Ovary (tissue), 9 donors: Measurements from ENCODE around the gene HNRNPA2B1. TPM values are rescaled to one million over a fixed set of nuclear protein-coding genes. Genes with fewer than 3 reads are reported as not detected.

Source experiments
- DNase-seq, 5 donors: peaks; one replicate each; pipeline ENCODE4 v3.0.0-alpha.2; 2019 to 2020
- H3K27ac ChIP-seq, 2 donors: fragments of 200-600 bp; one replicate each; pipeline versions ENCODE4 v1.5.1 to v1.8.0; 2019 to 2022
- H3K27me3 ChIP-seq: fragments of 200-600 bp; one replicate; pipeline ENCODE4 v1.8.0; 2022
- H3K36me3 ChIP-seq: fragments of 200-600 bp; sonication (generic); one replicate; pipeline ENCODE4 v1.5.1; 2019
- H3K4me1 ChIP-seq: one replicate; pipeline ENCODE4 v1.8.1; 2013; ENCODE audit warnings: mild to moderate bottlenecking, moderate library complexity; ENCODE audit not compliant: insufficient read depth
- H3K4me3 ChIP-seq: fragments of 200-600 bp; sonication (generic); one replicate; pipeline ENCODE4 v1.5.1; 2017
- H3K9me3 ChIP-seq, 2 donors: fragments of 200-600 bp in 1 of 2; sonication (generic) in 1 of 2; one replicate each; pipeline versions ENCODE4 v1.5.1 to v1.8.1; 2013 to 2019; ENCODE audit warnings: mild to moderate bottlenecking in 1 of 2, moderate library complexity in 1 of 2
- CTCF ChIP-seq, 3 donors: fragments of 450-650 bp in 2 of 3; fragments of 200-600 bp in 1 of 3; IDR thresholded peaks; one replicate each; pipeline versions ENCODE4 v1.5.1 to v1.8.0; 2016 to 2022; ENCODE audit warnings: antibody characterized with exemption in 3 of 3, mild to moderate bottlenecking in 1 of 3
- EP300 ChIP-seq: sonication (generic); formaldehyde crosslinking; IDR thresholded peaks from one replicate; pipeline ENCODE4 v1.6.1; 2017; ENCODE audit warnings: antibody characterized with exemption
- POLR2A ChIP-seq: fragments of 450-650 bp; IDR thresholded peaks from one replicate; pipeline ENCODE4 v1.6.1; 2017; ENCODE audit warnings: antibody characterized with exemption, mild to moderate bottlenecking, moderate library complexity
- WGBS, 3 donors: extraction: QIAGEN DNeasy Blood & Tissue Kit in 1 of 3; methylation state at CpG; one replicate each; pipeline versions ENCODE4 v1.1.5 to v1.1.7; 2013 to 2017; 5-methylcytosine and 5-hydroxymethylcytosine counted together
- intact Hi-C, 4 donors: fragments of 100-400 bp; cut with DNase I; formaldehyde crosslinking; loops; one replicate each; pipeline versions ENCODE4 v1.11.0 to v1.15.1; 2022 to 2023
- polyA plus RNA-seq, 2 donors: library from polyadenylated mRNA; stranded (reverse); fragments of 200-250 nt in 1 of 2; fragments of 350-450 nt in 1 of 2; fragmentation: Illumina TruSeq in 1 of 2; extraction: RNeasy Lipid Tissue Mini Kit (QIAGEN cat#74804) in 1 of 2; gene quantifications; one replicate each; pipeline ENCODE4 v1.2.3, GENCODE V29; 2013 to 2014
- total RNA-seq, 7 donors: library from RNA; depleted of rRNA in 2 of 7; stranded (reverse); fragments of >200 nt in 2 of 7; fragmentation: NEBNext Ultra II Directional in 3 of 7; extraction: Animal tissue kit (Norgen Biotek cat#: 25700) in 3 of 7; gene quantifications; one replicate each; pipeline versions ENCODE4 v1.1.0 to v1.2.4, GENCODE V29; 2016 to 2023
- donor health status: DM: no; HTN: no; CAD: no; lungs with moderate emphysema.
- donor health status: DM: no; HTN: no; CAD: no.
- donor health status: Bipolar disorder and iron deficiency.
- donor health status: DM: yes; HTN: yes; CAD: no.
- donor health status: DM: no; HTN: no; CAD: no.
- donor health status: DM: yes; HTN: yes; CAD: no.

HNRNPA2B1 gene
- total and polyA plus RNA-seq, 9 donors = 236 to 659 (median 413) TPM

GRCh38 chr7:26189697-26190096 lies 10.8 kb downstream of the HNRNPA2B1 start:
- 83 to 90% (median 87%) methylated on average over 3 of the region's 3 CpGs for WGBS, 3 donors
- no peak for DNase-seq
- H3K4me3 ChIP-seq = no peak overlapping the region
- H3K27me3 ChIP-seq = no peaks in the 10 kb centered on the region
- H3K27ac ChIP-seq = no peak overlapping the region
- no peak for TF ChIP-seq POLR2A
- no peak for TF ChIP-seq CTCF (IDR thresholded peaks at IDR 0.05)
- no peak for TF ChIP-seq EP300
- intact Hi-C loops = loop anchor here in 1 of 4 donors (10.0 kb wide), 1 partner anchor 295 kb away; no protein-coding TSS in a partner anchor
- peaks cover 2% of the 10 kb centered on the region for H3K4me1 ChIP-seq
- H3K9me3 ChIP-seq = no peaks in the 10 kb centered on the region
- H3K36me3 ChIP-seq = peaks cover 5% of the 10 kb centered on the region

- H3K9me3 ChIP-seq = no peaks in the 10 kb centered on the region
- no peak overlapping the region for H3K4me3 ChIP-seq
- intact Hi-C loops = no loop called here
- TF ChIP-seq EP300 = no peak
- TF ChIP-seq CTCF (IDR thresholded peaks at IDR 0.05) = no peak
- no peak for TF ChIP-seq POLR2A
- H3K4me1 ChIP-seq = no peaks in the 10 kb centered on the region
- H3K36me3 ChIP-seq = peaks cover 5% of the 10 kb centered on the region
- WGBS, 3 donors = 81 to 89% (median 88%) methylated on average over 3 of the region's 3 CpGs
- no peaks in the 10 kb centered on the region for H3K27me3 ChIP-seq
- no peak for DNase-seq
- no peak overlapping the region for H3K27ac ChIP-seq
Measured at GRCh38 chr7:26188957-26189541, 11.5 kb downstream of the HNRNPA2B1 start.

- Histone ChIP-seq H3K36me3 (peaks cover 5% of the 10 kb centered on the region), H3K4me3 (no peak overlapping the region), H3K27ac (no peak overlapping the region), H3K9me3 (no peaks in the 10 kb centered on the region), H3K27me3 (no peaks in the 10 kb centered on the region), H3K4me1 (no peaks in the 10 kb centered on the region)
- intact Hi-C loops = no loop called here
- TF ChIP-seq CTCF (IDR thresholded peaks at IDR 0.05) = no peak
- no peak for TF ChIP-seq POLR2A
- no peak for TF ChIP-seq EP300
- DNase-seq = no peak
- 85 to 87% (median 85%) methylated on average over 9 of the region's 9 CpGs for WGBS, 3 donors
Measured at GRCh38 chr7:26188206-26188956, 12.2 kb downstream of the HNRNPA2B1 start.

GRCh38 chr7:26187380-26188205 lies 13.0 kb downstream of the HNRNPA2B1 start:
- Histone ChIP-seq H3K4me3 (no peak overlapping the region), H3K27me3 (no peaks in the 10 kb centered on the region), H3K27ac (no peak overlapping the region), H3K36me3 (peaks cover 5% of the 10 kb centered on the region), H3K4me1 (no peaks in the 10 kb centered on the region), H3K9me3 (no peaks in the 10 kb centered on the region)
- WGBS, 3 donors = 64 to 73% (median 70%) methylated on average over 11 of the region's 11 CpGs
- no peak for TF ChIP-seq CTCF (IDR thresholded peaks at IDR 0.05)
- no peak for TF ChIP-seq EP300
- TF ChIP-seq POLR2A = no peak
- intact Hi-C loops = no loop called here
- no peak for DNase-seq
